ENCODE data around the gene WDR36.

GRCh38 chr5:111119856-111120255, 27.7 kb downstream of the WDR36 start:
- TF ChIP-seq CHCHD3 (CRISPR knock-in tag; IDR thresholded peaks at IDR 0.05) = no peak
- TF ChIP-seq ILF3 (IDR thresholded peaks at IDR 0.05; ENCODE audit: borderline replicate concordance) = no peak
- TF ChIP-seq CTCF (IDR thresholded peaks at IDR 0.05 in 2 of 3, conservative IDR thresholded peaks at IDR 0.05 in 1 of 3; ENCODE audit: insufficient read depth in 2 of 3, low read depth in 1 of 3, low read length in 3 of 3) = no peak
- no peak for TF ChIP-seq CEBPB (tag; IDR thresholded peaks at IDR 0.05)
- TF ChIP-seq RBBP5 (IDR thresholded peaks at IDR 0.05; ENCODE audit: borderline replicate concordance, insufficient read depth, low read length, poor library complexity, severe bottlenecking) = no peak
- TF ChIP-seq EZH2 (IDR thresholded peaks at IDR 0.05; ENCODE audit: borderline replicate concordance, low read depth, low read length) = no peak
